Breast epithelium (tissue), 4 donors: ENCODE measurements around the gene WFIKKN1. TPM values are rescaled to one million over a fixed set of nuclear protein-coding genes. Genes with fewer than 3 reads are reported as not detected.

Source experiments
- DNase-seq, 2 donors: peaks; one replicate each; pipeline ENCODE4 v3.0.0-alpha.2; 2019; ENCODE audit warnings: low spot score in 2 of 2
- H3K27ac ChIP-seq, 2 donors: fragments of 200-600 bp; sonication (generic) in 1 of 2; one replicate each; pipeline ENCODE4 v1.5.1; 2016 to 2019; ENCODE audit warnings: mild to moderate bottlenecking in 1 of 2
- H3K27me3 ChIP-seq, 2 donors: fragments of 200-600 bp; sonication (generic) in 1 of 2; one replicate each; pipeline versions ENCODE4 v1.5.1 to v1.6.0; 2017 to 2019; ENCODE audit warnings: control low read depth in 1 of 2, mild to moderate bottlenecking in 1 of 2
- H3K36me3 ChIP-seq: fragments of 200-600 bp; one replicate; pipeline ENCODE4 v1.5.1; 2019
- H3K4me1 ChIP-seq, 2 donors: fragments of 200-600 bp; sonication (generic); one replicate each; pipeline ENCODE4 v1.5.1; 2016 to 2019; ENCODE audit warnings: control low read depth in 1 of 2
- H3K4me3 ChIP-seq, 3 donors: fragments of 200-600 bp; sonication (generic); 1 replicate in 2 of 3; 2 replicates in 1 of 3; pipeline ENCODE4 v1.5.1; 2016 to 2019; ENCODE audit warnings: mild to moderate bottlenecking in 3 of 3, moderate library complexity in 2 of 3
- H3K9me3 ChIP-seq, 2 donors: fragments of 200-600 bp; sonication (generic) in 1 of 2; one replicate each; pipeline ENCODE4 v1.5.1; 2016 to 2019; ENCODE audit warnings: control low read depth in 1 of 2
- CTCF ChIP-seq, 3 donors: fragments of 450-650 bp; IDR thresholded peaks; one replicate each; pipeline ENCODE4 v1.5.1; 2016 to 2017; ENCODE audit warnings: antibody characterized with exemption in 3 of 3, mild to moderate bottlenecking in 3 of 3, moderate library complexity in 3 of 3
- POLR2A ChIP-seq: fragments of 450-650 bp; IDR thresholded peaks from one replicate; pipeline ENCODE4 v1.6.1; 2016; ENCODE audit warnings: antibody characterized with exemption, mild to moderate bottlenecking, moderate library complexity
- POLR2AphosphoS5 ChIP-seq, 3 donors: sonication (generic); formaldehyde crosslinking; IDR thresholded peaks; one replicate each; pipeline ENCODE4 v1.6.1; 2017; ENCODE audit warnings: antibody characterized with exemption in 3 of 3
- intact Hi-C: fragments of 100-400 bp; cut with DNase I; formaldehyde crosslinking; loops from one replicate; pipeline ENCODE4 v1.15.1; 2023; ENCODE audit warnings: low total_unique reads
- total RNA-seq, 3 donors: library from RNA; depleted of rRNA; stranded (reverse); fragments of >200 nt; gene quantifications; one replicate each; pipeline ENCODE4 v1.1.0, GENCODE V29; 2016

The WFIKKN1 gene
- total RNA-seq, 3 donors from 2014 or later: 0.66 to 0.73 TPM; not detected in 1

GRCh38 chr16:671353-672131 is 40.8 kb downstream of the WFIKKN1 start:
- Histone ChIP-seq H3K4me1 (peaks cover 0 to 5% of the 10 kb centered on the region in 2 donors), H3K36me3 (peaks cover 10% of the 10 kb centered on the region), H3K27me3 (no peaks in the 10 kb centered on the region), H3K27ac (no peak overlapping the region), H3K4me3 (no peak overlapping the region), H3K9me3 (no peaks in the 10 kb centered on the region)
- intact Hi-C loops: no loop called here
- no peak for TF ChIP-seq CTCF (IDR thresholded peaks at IDR 0.05)
- no peak for TF ChIP-seq POLR2A
- TF ChIP-seq POLR2AphosphoS5 (IDR thresholded peaks at IDR 0.05): no peak
- DNase-seq: no peak

DNA sequence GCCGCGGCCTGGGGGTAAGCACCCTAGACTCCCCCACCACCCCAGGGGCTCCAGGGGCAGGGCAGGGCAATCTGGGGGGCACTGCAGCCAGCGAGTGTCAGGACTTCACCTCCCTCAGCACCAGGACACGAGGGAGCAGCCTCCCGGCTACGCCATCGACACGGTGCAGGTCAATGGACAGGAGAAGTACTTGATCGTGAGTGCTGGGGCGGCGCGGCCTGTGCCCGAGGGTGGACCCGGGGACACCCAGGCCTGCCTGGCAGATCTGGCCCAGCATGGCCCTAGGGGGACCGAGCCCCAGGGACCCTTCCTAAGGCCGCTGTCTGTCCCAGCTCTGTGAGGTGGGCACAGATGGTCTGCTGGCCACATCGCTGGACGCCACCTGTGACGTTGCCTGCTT is 41.6 kb downstream of the WFIKKN1 start:
- H3K27me3 ChIP-seq: no peaks in the 10 kb centered on the region
- H3K27ac ChIP-seq: no peak overlapping the region
- peaks cover 4 to 5% of the 10 kb centered on the region in 2 donors for H3K4me1 ChIP-seq
- intact Hi-C loops: no loop called here
- no peak overlapping the region for H3K4me3 ChIP-seq
- H3K9me3 ChIP-seq: no peaks in the 10 kb centered on the region
- no peak for TF ChIP-seq POLR2AphosphoS5 (IDR thresholded peaks at IDR 0.05)
- TF ChIP-seq POLR2A: no peak
- TF ChIP-seq CTCF (IDR thresholded peaks at IDR 0.05): no peak
- DNase-seq: no peak
- peaks cover 10% of the 10 kb centered on the region for H3K36me3 ChIP-seq

DNA sequence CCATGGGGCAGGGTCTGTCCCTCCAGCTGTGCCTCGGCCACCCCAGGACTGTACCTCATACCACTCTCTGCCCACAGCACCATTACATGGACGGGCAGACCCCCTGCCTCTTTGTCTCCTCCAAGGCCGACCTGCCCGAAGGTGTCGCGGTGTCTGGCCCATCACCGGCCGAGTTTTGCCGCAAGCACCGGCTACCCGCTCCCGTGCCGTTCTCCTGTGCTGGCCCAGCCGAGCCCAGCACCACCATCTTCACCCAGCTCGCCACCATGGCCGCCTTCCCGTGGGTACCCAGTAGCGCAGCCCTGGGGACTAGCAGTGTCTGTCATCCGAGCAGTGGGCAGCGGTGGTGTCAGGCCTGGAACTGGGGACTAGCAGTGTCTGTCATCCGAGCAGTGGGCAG is 42.1 kb downstream of the WFIKKN1 start:
- H3K27ac ChIP-seq: no peak overlapping the region
- peaks cover 10% of the 10 kb centered on the region for H3K36me3 ChIP-seq
- H3K27me3 ChIP-seq: no peaks in the 10 kb centered on the region
- peaks cover 0 to 5% of the 10 kb centered on the region in 2 donors for H3K4me1 ChIP-seq
- no peak for DNase-seq
- TF ChIP-seq POLR2A (no peak), POLR2AphosphoS5 (IDR thresholded peaks at IDR 0.05) (no peak), CTCF (IDR thresholded peaks at IDR 0.05) (no peak)
- H3K9me3 ChIP-seq: no peaks in the 10 kb centered on the region
- intact Hi-C loops: no loop called here
- no peak overlapping the region for H3K4me3 ChIP-seq

DNA sequence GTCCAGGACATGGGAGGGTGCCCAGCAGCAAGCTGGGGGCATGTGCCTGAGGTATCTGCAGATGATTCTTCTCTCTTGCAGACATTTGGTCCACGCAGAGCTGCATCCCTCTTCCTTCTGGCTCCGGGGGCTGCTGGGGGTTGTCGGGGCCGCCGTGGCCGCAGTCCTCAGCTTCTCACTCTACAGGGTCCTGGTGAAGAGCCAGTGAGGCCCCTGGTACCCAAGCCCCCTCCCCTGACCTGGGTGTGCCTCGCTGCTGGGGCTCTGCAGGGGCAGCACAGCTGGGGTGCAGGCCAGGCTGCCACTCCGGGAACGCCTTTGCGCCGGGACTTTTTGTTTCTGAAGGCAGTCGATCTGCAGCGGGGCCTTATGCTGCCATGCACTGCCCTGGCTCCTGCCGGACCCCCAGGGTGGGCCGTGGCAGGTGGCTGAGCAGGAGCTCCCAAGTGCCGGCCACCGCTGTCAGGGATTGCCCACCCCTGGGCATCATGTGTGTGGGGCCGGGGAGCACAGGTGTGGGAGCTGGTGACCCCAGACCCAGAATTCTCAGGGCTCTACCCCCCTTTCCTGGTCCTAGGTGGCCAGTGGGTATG is 42.7 kb downstream of the WFIKKN1 start:
- intact Hi-C loops: no loop called here

More for the DNA sequence above, 42.7 kb downstream of the WFIKKN1 start:
- H3K36me3 ChIP-seq: peaks cover 10% of the 10 kb centered on the region
- peaks cover 0 to 5% of the 10 kb centered on the region in 2 donors for H3K4me1 ChIP-seq
- H3K4me3 ChIP-seq: no peak overlapping the region
- TF ChIP-seq POLR2A (no peak), CTCF (IDR thresholded peaks at IDR 0.05) (no peak), POLR2AphosphoS5 (IDR thresholded peaks at IDR 0.05) (no peak)
- DNase-seq: no peak
- H3K27me3 ChIP-seq: no peaks in the 10 kb centered on the region
- no peak overlapping the region for H3K27ac ChIP-seq
- no peaks in the 10 kb centered on the region for H3K9me3 ChIP-seq
